ENCODE results near the gene TBATA.
A peak's percentile ranks its signal among the peaks of the same experiment; 100 is the strongest.

TBATA gene

GRCh38 chr10:70785190-70785589, at the start of gene TBATA:
TBATA (minus strand) TSS chr10:70785377; CDS start chr10:70783379, 1,998 bp downstream.
- peaks cover 9% of the 10 kb centered on the region for H3K4me1 Mint-ChIP-seq (ENCODE audit: low read depth)
- no peak within 1 kb of the TSS for H3K27ac Mint-ChIP-seq
- no peaks in the 10 kb centered on the region for H3K27me3 Mint-ChIP-seq
- H3K4me3 Mint-ChIP-seq: no peak within 1 kb of the TSS
- no peaks in the 10 kb centered on the region for H3K9me3 Mint-ChIP-seq (ENCODE audit: low read depth)
- no peaks in the 10 kb centered on the region for H3K36me3 Mint-ChIP-seq

- Mint-ChIP-seq H3K4me1 (ENCODE audit: low read depth) (peaks cover 57% of the 10 kb centered on the region), H3K27ac (peak overlapping the region; percentile 87), H3K27me3 (no peaks in the 10 kb centered on the region), H3K9me3 (ENCODE audit: low read depth) (peaks cover 6% of the 10 kb centered on the region), H3K4me3 (peak overlapping the region; percentile 46), H3K36me3 (peaks cover 36% of the 10 kb centered on the region)
Observed at GRCh38 chr10:70834441-70835151, 49.4 kb upstream of the TBATA start.

GRCh38 chr10:70834021-70834420, 48.8 kb upstream of the TBATA start:
- peaks cover 57% of the 10 kb centered on the region for H3K4me1 Mint-ChIP-seq (ENCODE audit: low read depth)
- no peaks in the 10 kb centered on the region for H3K27me3 Mint-ChIP-seq
- H3K36me3 Mint-ChIP-seq: peaks cover 39% of the 10 kb centered on the region
- H3K9me3 Mint-ChIP-seq (ENCODE audit: low read depth): peaks cover 6% of the 10 kb centered on the region
- H3K4me3 Mint-ChIP-seq: peak overlapping the region; percentile 46
- H3K27ac Mint-ChIP-seq: peak overlapping the region; percentile 87

- Mint-ChIP-seq H3K27ac (peak overlapping the region; percentile 87), H3K27me3 (no peaks in the 10 kb centered on the region), H3K4me1 (ENCODE audit: low read depth) (peaks cover 59% of the 10 kb centered on the region), H3K4me3 (peak overlapping the region; percentile 46), H3K36me3 (peaks cover 40% of the 10 kb centered on the region), H3K9me3 (ENCODE audit: low read depth) (peaks cover 6% of the 10 kb centered on the region)
Observed at GRCh38 chr10:70833601-70834000, 48.4 kb upstream of the TBATA start.

GRCh38 chr10:70832852-70833528, 47.8 kb upstream of the TBATA start:
- H3K27me3 Mint-ChIP-seq: no peaks in the 10 kb centered on the region
- H3K9me3 Mint-ChIP-seq (ENCODE audit: low read depth): peaks cover 6% of the 10 kb centered on the region
- peak overlapping the region; percentile 46 for H3K4me3 Mint-ChIP-seq
- H3K36me3 Mint-ChIP-seq: peaks cover 37% of the 10 kb centered on the region
- H3K4me1 Mint-ChIP-seq (ENCODE audit: low read depth): peaks cover 56% of the 10 kb centered on the region
- peak overlapping the region; percentile 87 for H3K27ac Mint-ChIP-seq

GRCh38 chr10:70832221-70832620, 47.0 kb upstream of the TBATA start:
- peaks cover under 1% of the 10 kb centered on the region for H3K9me3 Mint-ChIP-seq (ENCODE audit: low read depth)
- H3K36me3 Mint-ChIP-seq: peaks cover 31% of the 10 kb centered on the region
- no peak overlapping the region for H3K4me3 Mint-ChIP-seq
- peak overlapping the region; percentile 87 for H3K27ac Mint-ChIP-seq
- no peaks in the 10 kb centered on the region for H3K27me3 Mint-ChIP-seq
- peaks cover 59% of the 10 kb centered on the region for H3K4me1 Mint-ChIP-seq (ENCODE audit: low read depth)

- H3K36me3 Mint-ChIP-seq: peaks cover 28% of the 10 kb centered on the region
Observed at GRCh38 chr10:70830164-70830563, 45.0 kb upstream of the TBATA start.

GRCh38 chr10:70829543-70829942, 44.4 kb upstream of the TBATA start:
- Mint-ChIP-seq H3K27ac (no peak overlapping the region), H3K4me1 (ENCODE audit: low read depth) (peaks cover 55% of the 10 kb centered on the region), H3K27me3 (no peaks in the 10 kb centered on the region), H3K9me3 (ENCODE audit: low read depth) (no peaks in the 10 kb centered on the region), H3K36me3 (peaks cover 29% of the 10 kb centered on the region), H3K4me3 (no peak overlapping the region)

More at GRCh38 chr10:70830164-70830563, 45.0 kb upstream of the TBATA start:
- peak overlapping the region; percentile 19 for H3K27ac Mint-ChIP-seq
- H3K27me3 Mint-ChIP-seq: no peaks in the 10 kb centered on the region
- H3K4me1 Mint-ChIP-seq (ENCODE audit: low read depth): peaks cover 58% of the 10 kb centered on the region
- no peak overlapping the region for H3K4me3 Mint-ChIP-seq
- H3K9me3 Mint-ChIP-seq (ENCODE audit: low read depth): no peaks in the 10 kb centered on the region

GRCh38 chr10:70828923-70829322, 43.7 kb upstream of the TBATA start:
- Mint-ChIP-seq H3K27me3 (no peaks in the 10 kb centered on the region), H3K4me3 (no peak overlapping the region), H3K4me1 (ENCODE audit: low read depth) (peaks cover 49% of the 10 kb centered on the region), H3K27ac (no peak overlapping the region), H3K9me3 (ENCODE audit: low read depth) (no peaks in the 10 kb centered on the region), H3K36me3 (peaks cover 24% of the 10 kb centered on the region)

GRCh38 chr10:70827086-70827757, 42.0 kb upstream of the TBATA start:
- H3K27ac Mint-ChIP-seq: no peak overlapping the region
- H3K36me3 Mint-ChIP-seq: peaks cover 22% of the 10 kb centered on the region
- no peaks in the 10 kb centered on the region for H3K27me3 Mint-ChIP-seq
- no peak overlapping the region for H3K4me3 Mint-ChIP-seq
- no peaks in the 10 kb centered on the region for H3K9me3 Mint-ChIP-seq (ENCODE audit: low read depth)
- peaks cover 36% of the 10 kb centered on the region for H3K4me1 Mint-ChIP-seq (ENCODE audit: low read depth)

- Mint-ChIP-seq H3K27ac (peak overlapping the region; percentile 69), H3K9me3 (ENCODE audit: low read depth) (no peaks in the 10 kb centered on the region), H3K4me1 (ENCODE audit: low read depth) (peaks cover 50% of the 10 kb centered on the region), H3K36me3 (peaks cover 15% of the 10 kb centered on the region), H3K27me3 (no peaks in the 10 kb centered on the region), H3K4me3 (no peak overlapping the region)
Observed at GRCh38 chr10:70822076-70822820, 37.1 kb upstream of the TBATA start.

- peaks cover 49% of the 10 kb centered on the region for H3K4me1 Mint-ChIP-seq (ENCODE audit: low read depth)
- peaks cover 12% of the 10 kb centered on the region for H3K36me3 Mint-ChIP-seq
- no peaks in the 10 kb centered on the region for H3K27me3 Mint-ChIP-seq
- H3K4me3 Mint-ChIP-seq: peak overlapping the region; percentile 8
- H3K27ac Mint-ChIP-seq: peak overlapping the region; percentile 69
- H3K9me3 Mint-ChIP-seq (ENCODE audit: low read depth): no peaks in the 10 kb centered on the region
Observed at GRCh38 chr10:70820976-70821750, 36.0 kb upstream of the TBATA start.

- peaks cover 9% of the 10 kb centered on the region for H3K36me3 Mint-ChIP-seq
- H3K4me1 Mint-ChIP-seq (ENCODE audit: low read depth): peaks cover 51% of the 10 kb centered on the region
- H3K9me3 Mint-ChIP-seq (ENCODE audit: low read depth): no peaks in the 10 kb centered on the region
- H3K4me3 Mint-ChIP-seq: peak overlapping the region; percentile 97
- peak overlapping the region; percentile 95 for H3K27ac Mint-ChIP-seq
- H3K27me3 Mint-ChIP-seq: no peaks in the 10 kb centered on the region
Observed at GRCh38 chr10:70816220-70816894, 31.2 kb upstream of the TBATA start.
